22Rv1 (cell line): ENCODE results near the gene ACTN3.

Experiments
- H3K27ac ChIP-seq: fragments of 450-650 bp; 2 replicates; pipeline ENCODE4 v1.5.1; 2017
- ZFX ChIP-seq: fragments of 450-650 bp; IDR thresholded peaks from 2 replicates; pipeline ENCODE4 v1.6.1; 2017; ENCODE audit warnings: antibody characterized with exemption, borderline replicate concordance
- TF ChIP-seq, protein P1 (sequence below): fragments of 450-650 bp; IDR thresholded peaks from 2 replicates; pipeline ENCODE4 v1.5.1; 2017; ENCODE audit warnings: mild to moderate bottlenecking

The ACTN3 gene

DNA sequence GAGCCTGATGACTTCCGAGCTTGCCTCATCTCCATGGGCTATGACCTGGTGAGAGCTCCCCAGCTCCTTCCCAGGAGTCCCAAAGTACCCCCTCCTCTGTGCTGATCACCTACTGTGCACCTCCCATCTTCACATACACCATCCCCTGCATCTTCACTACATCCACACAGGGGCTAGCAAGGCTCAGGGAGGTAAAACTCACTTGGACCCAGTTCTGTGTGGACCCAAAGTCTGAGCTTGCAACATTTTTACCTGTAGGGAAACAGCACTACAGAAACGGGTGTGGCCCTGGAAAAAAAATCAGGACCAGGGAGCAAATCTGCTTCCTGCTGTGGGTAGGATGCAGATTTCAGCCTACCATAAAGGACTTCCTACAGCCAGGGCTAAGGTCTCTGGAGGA lies 15.6 kb downstream of the ACTN3 start:
- TF ChIP-seq ZFX, result no peak
- TF ChIP-seq, protein P1, sequence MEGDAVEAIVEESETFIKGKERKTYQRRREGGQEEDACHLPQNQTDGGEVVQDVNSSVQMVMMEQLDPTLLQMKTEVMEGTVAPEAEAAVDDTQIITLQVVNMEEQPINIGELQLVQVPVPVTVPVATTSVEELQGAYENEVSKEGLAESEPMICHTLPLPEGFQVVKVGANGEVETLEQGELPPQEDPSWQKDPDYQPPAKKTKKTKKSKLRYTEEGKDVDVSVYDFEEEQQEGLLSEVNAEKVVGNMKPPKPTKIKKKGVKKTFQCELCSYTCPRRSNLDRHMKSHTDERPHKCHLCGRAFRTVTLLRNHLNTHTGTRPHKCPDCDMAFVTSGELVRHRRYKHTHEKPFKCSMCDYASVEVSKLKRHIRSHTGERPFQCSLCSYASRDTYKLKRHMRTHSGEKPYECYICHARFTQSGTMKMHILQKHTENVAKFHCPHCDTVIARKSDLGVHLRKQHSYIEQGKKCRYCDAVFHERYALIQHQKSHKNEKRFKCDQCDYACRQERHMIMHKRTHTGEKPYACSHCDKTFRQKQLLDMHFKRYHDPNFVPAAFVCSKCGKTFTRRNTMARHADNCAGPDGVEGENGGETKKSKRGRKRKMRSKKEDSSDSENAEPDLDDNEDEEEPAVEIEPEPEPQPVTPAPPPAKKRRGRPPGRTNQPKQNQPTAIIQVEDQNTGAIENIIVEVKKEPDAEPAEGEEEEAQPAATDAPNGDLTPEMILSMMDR, result no peak
- no peak overlapping the region for H3K27ac ChIP-seq

DNA sequence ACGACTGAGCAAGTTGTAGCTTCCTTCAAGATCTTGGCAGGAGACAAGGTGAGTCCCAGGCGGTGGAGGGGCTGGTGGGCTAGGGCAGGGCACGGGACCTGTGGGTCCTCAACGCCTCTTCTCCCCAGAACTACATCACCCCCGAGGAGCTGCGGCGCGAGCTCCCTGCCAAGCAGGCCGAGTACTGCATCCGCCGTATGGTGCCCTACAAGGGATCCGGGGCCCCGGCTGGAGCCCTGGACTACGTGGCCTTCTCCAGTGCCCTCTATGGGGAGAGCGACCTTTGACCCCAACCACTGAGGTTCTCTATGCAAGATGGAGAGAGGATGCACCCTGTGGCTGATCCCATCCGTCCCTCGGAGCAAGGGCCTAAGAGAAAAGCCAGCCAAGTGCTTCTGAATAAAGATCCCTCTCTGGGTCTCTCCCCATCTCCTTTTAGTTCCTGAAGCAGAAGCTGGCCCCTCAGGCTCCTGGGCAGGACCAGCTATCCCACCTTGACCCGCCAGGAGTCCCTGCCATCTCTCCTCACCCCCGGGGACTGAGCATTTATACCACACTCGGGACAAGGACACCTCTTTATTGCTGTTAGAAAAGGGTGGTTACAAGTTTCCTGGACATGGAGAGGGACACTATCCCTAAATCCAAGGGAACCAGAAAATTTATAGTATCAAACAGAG lies 16.3 kb downstream of the ACTN3 start:
- no peak overlapping the region for H3K27ac ChIP-seq

DNA sequence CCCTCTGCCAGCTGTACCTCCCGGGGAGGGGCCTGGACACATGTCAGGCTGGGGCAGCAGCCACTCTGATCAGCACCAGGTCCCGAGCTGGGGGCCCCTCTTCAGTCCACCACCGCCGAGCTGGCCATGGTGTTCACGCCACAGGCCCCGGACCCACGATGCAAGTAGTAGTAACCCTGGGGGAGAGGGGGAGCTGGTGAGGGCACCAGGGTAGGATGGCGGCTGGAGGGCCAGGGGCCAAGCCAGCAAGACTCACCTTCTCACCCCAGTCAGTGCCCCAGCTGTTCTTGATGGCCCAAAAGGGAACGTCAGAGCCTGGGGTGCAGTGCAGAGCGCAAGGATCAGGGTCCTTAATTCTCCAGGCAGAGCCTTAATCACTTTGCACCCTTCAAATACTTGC lies 17.1 kb downstream of the ACTN3 start:
- no peak overlapping the region for H3K27ac ChIP-seq
- TF ChIP-seq, protein P1, result no peak
- no peak for TF ChIP-seq ZFX

More for the DNA sequence above, 16.3 kb downstream of the ACTN3 start:
- TF ChIP-seq ZFX, result no peak
- TF ChIP-seq, protein P1, result no peak

DNA sequence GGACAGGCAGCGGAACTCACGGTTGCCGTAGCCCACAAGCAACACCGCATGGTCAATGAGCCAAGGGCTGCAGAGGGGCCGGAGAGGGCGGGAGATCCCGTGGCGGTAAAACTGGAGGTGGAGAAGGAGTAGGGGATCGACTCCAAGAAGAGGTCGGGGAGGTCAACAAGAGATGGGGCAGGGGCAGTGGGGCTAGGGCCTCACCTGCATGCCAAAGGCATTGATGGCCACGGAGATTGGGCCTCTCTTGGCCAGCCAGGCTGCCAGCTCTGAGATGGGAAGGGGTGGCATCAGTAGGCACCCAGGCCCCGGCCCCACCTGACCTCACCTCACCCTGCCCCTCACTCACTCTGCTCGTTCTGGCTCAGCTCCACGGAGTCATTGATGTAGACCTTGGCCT lies 17.8 kb downstream of the ACTN3 start:
- TF ChIP-seq ZFX, result no peak
- TF ChIP-seq, protein P1, result no peak
- H3K27ac ChIP-seq, result no peak overlapping the region

DNA sequence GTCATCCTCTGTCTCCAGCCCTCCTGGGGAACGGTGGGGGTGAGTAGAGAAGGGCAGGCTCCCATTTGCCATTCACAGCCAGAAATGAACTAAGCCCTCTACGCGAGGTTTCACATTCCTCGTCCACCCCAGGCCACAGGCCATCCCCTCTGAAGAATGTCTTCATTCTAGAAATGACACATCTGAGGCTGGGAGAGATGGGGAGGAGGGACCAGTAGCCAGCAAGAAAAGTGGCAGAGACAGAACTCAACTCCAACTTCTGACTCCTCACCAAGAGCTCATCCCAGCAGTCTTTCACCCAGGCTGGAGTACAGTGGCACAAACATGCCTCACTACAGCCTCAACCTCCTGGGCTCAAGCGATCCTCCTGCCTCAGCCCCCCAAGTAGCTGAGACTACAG lies 18.3 kb downstream of the ACTN3 start:
- H3K27ac ChIP-seq, result no peak overlapping the region
- TF ChIP-seq ZFX, result no peak
- TF ChIP-seq, protein P1, result no peak

DNA sequence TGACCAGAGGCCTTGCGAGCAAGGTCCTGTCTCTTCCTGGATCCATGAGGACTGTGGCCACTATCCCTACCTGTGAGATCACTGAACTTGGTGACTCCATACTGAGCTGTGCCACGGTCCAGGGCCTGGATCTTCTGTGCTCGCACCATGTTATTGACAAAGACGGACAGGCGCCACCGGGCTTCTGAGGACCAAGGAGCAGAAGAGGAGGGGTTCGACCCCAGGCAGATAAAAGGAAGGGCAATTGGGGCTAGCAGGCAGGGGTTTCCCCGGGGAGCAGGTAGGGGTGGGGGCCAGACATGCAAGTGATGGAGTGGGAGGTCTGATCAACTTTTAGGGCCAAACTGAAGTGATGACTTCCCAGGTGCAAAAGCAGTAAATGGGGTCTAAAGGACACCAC lies 19.5 kb downstream of the ACTN3 start:
- no peak for TF ChIP-seq ZFX
- TF ChIP-seq, protein P1, result no peak
- H3K27ac ChIP-seq, result no peak overlapping the region

DNA sequence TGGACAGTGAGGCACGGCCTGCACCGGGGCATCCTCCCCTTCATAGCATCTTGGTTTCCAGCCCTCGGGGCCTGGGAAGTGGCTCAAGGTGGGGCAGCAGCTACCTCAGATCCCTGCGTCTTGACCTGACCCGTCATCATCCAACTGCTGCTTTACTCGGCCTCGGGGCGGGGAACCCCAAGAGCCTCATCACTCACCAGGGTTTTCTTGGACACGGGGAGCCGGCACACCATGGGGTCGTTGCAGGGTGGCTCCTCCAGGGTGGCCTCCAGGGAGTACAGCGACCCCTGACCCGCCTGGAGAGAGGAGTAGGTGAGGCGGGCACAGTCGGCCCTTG lies 21.1 kb downstream of the ACTN3 start:
- no peak for TF ChIP-seq ZFX
- TF ChIP-seq, protein P1, result no peak
- H3K27ac ChIP-seq, result peak overlapping the region; percentile 31; the same call in 1 of the 2 replicates
